ENCODE measurements around the gene C4BPA.

Gene C4BPA

DNA sequence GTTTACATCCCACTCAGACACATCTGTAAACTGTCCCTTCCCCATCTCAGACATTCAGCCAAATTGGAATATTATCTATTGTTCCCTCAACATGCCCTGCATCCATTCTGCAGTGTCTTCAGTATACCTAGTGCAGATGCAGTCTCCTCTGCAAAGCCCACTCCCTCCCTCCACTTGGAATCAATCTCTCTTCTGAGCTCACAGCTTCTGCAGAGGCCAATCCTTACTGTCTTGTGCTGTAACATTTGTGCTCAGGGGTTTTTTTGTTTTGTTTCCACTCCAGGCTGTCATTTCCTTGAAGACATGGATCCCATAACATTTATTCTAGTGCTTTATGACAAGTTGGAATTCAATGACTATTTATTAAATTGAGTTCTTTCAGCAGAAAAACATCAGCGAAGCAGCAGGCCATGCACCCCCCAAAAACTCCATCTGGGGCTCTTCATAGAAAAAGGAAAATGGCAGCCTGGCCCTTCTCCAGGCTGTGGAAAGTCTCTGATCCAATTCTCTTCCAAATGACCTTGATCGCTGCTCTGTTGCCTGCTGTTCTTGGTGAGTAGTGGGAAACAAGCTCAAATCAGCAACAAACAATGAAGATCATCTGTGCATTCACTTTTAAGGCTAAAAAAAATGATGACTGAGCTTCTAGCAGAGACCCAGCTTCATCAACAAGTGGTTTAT lies 8.7 kb downstream of the C4BPA start:
- no peak for DNase-seq (ENCODE audit: low read depth in 3 of 3, low spot score in 1 of 3)

DNA sequence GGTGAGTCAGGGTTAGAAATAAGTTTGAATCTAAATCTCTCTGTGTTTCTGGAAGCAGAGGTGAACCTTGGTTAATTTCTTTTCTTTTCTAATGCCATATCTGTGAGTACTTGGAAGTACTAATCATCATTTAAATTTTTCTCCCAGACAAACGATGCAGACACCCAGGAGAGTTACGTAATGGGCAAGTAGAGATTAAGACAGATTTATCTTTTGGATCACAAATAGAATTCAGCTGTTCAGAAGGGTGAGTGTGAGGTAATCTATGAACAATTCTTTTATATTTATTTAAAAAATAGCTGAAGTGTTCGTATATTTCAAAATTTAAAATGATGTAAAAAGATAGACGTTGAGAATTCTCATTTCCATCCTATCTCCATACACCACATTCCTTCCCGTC lies 11.2 kb downstream of the C4BPA start:
- no peak for DNase-seq (ENCODE audit: low read depth in 3 of 3, low spot score in 1 of 3)

GRCh38 chr1:207124389-207124788 lies 20.4 kb downstream of the C4BPA start:
- DNase-seq (ENCODE audit: low read depth in 3 of 3, low spot score in 1 of 3): no peak

DNA sequence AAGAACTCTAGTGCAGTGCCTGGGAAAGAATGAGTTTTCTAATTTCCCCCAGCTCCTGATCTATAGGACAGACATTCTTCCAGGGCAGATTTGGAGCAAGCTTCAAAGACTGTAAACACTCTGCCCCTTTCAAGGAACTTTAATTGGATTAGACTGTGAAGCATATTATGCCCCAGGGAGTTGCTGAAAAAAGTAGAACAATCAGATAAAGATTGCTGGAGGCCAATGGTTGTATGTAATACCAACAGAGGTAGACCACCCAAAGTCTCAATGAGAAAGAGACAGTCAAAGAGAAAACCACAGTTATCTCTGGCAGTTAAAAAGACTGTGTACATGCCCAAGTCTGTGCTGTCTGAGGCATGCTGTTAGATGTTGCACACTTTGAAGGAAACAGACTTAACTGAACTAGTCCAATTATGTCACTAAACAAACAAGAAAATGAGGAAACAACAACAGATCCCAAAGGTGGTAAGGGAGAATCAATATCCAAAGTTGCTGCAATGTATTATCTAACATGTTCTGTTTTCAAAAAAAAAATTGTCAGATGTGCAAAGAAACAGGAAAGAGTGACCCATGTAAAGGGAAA lies 24.4 kb downstream of the C4BPA start:
- DNase-seq (ENCODE audit: low read depth in 3 of 3, low spot score in 1 of 3): no peak

DNA sequence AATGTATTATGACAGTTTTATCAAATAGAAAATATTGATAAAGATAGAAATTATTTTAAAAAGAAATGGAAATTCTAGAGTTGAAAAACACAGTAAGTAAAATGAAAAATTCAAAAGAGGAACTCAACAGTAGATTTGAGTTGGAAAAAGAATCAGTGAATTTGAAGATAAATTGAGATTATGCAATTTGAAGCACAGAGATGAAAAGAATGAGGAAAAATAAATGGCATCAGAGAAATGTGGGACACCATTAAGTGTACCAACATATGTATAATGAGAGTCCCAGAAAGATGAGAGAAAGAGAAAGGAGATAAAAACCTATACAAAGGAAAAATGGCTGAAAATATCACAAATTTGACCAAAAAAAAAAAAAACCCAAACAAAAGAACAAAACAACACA lies 25.0 kb downstream of the C4BPA start:
- no peak for DNase-seq (ENCODE audit: low read depth in 3 of 3, low spot score in 1 of 3)

DNA sequence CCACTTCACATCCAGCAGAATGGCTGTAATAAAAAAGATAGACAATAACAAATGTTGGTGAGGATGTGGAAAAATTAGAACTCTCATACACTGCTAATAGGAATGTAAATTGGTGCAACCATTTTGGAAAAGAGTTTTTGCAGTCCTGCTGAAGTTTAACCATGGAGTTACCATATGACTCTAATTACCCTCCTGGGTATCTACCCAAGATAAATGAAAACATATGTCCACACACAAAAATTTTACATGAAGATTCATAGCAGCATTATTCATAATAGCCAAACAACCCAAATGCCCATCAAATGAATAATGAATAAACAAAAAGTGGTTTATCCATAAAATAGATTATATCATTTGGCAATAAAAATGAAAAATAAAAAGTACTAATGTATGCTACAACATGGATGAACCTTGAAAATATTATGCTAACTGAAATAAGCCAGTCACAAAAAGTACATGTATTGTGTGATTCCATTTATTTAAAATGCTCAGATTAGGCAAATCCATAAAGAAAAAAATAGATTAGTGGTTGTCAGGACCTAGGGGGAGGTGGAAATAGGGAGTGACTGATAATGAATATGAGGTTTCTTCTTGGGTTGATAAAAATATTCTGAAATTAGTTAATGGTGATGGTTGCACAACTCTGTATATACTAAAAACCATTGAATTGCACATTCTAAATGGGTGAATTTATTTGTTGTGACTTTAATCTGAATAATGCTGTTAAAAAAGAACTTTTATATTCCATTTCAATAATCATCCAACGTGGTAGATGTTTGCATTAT lies 26.4 kb downstream of the C4BPA start:
- no peak for DNase-seq (ENCODE audit: low read depth in 3 of 3, low spot score in 1 of 3)

DNA sequence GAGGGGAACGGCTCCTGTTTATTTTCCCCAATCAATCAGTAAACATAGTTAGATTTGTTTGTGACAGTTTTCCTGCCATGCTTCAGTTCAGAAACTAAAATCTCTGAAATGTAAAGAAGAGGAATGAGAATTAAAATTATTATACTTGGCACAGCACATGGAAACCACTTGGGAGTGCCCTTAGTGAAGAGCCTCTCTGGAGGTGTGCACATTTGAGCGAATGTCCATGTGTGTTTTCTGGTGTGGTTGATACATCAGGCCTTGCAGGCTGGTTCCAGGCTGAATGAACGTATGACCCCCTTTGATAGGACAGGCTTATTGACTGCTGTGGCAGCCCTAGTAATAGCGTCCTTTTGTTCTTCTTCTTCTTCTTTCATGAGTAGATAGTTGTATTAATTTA lies 27.1 kb downstream of the C4BPA start:
- DNase-seq (ENCODE audit: low read depth in 3 of 3, low spot score in 1 of 3): no peak

GRCh38 chr1:207134581-207134980 lies 30.5 kb downstream of the C4BPA start:
- no peak for DNase-seq (ENCODE audit: low read depth in 3 of 3, low spot score in 1 of 3)

- DNase-seq (ENCODE audit: low read depth in 3 of 3, low spot score in 1 of 3): no peak
Measured at GRCh38 chr1:207139616-207140015, 35.6 kb downstream of the C4BPA start.

- no peak for DNase-seq (ENCODE audit: low read depth in 3 of 3, low spot score in 1 of 3)
Measured at GRCh38 chr1:207140536-207140935, 36.5 kb downstream of the C4BPA start.

DNA sequence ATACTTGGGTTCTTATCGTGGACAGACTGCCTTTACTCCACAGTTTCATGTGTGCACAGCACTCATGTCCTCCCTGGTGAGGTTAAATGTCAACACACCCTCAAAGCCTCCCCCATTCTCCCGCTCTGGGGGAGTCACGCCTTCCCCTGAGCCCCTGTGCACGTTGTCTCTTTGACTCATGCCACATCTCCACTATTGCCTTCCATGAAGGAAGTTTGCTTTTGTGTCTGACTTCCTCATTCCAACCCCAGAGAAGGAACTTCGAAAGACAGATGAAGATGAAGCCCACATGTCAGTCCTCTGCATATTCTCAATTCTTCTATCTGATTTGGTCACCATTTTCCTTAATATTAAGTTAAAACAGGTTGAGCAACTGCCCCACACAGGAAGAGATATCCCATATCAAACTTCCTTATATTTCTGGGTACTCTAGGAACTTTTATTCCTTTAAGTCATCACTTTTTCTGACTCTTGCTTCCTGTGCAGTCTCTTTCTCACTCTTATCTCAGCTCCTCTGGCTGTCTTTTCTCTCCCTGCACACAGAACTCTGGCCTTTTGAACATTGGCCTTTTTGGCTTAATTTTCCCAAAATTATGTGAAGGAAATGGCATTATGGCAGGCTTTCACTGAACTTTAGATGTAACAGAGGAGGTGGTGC lies 41.5 kb downstream of the C4BPA start:
- DNase-seq (ENCODE audit: low read depth in 3 of 3, low spot score in 1 of 3): no peak

- no peak for DNase-seq (ENCODE audit: low read depth in 3 of 3, low spot score in 1 of 3)
Measured at GRCh38 chr1:207151920-207152319, 47.9 kb downstream of the C4BPA start.

GRCh38 chr1:207152792-207153468 lies 48.9 kb downstream of the C4BPA start:
- DNase-seq (ENCODE audit: low read depth in 3 of 3, low spot score in 1 of 3): no peak

GRCh38 chr1:207155028-207155427 lies 51.0 kb downstream of the C4BPA start:
- DNase-seq (ENCODE audit: low read depth in 3 of 3, low spot score in 1 of 3): no peak

GRCh38 chr1:207156095-207156494 lies 52.1 kb downstream of the C4BPA start:
- no peak for DNase-seq (ENCODE audit: low read depth in 3 of 3, low spot score in 1 of 3)

DNA sequence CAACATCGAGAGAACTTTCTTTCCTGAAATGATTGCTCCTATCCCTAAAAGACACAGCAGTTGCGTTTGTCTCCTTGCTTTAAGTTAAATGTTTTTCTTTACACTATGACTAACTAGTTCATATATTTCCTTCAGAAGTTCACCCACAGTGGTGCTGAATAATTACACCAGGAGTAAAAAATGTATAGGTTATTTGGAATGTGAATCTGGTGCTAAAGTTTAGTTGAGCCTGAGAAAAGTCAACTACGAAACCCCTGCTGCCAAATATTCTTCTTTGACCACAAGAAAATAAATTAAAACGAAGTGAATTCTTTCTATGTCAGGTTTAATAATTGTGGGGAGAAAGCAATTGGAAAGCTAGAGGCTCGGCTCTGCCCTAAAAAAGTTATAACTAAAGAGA lies 52.8 kb downstream of the C4BPA start:
- DNase-seq (ENCODE audit: low read depth in 3 of 3, low spot score in 1 of 3): no peak

DNA sequence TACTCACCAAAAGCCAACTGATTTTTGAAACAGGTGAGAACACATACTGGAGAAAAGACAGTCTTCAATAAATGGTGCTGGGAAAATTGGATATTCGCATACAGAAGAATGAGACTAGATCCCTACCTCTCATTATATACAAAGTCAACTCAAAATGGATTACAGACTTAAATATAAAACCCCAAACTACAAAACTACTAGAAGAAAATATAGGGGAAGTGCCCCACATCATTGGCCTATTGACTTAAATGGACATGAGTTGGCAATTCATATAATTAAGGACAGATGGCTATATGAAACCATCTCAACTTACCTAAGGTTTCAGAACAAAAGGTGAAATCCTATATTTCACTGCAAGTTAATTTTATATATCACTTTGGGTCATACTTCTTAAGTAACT lies 60.1 kb downstream of the C4BPA start:
- no peak for DNase-seq (ENCODE audit: low read depth in 3 of 3, low spot score in 1 of 3)

- DNase-seq (ENCODE audit: low read depth in 3 of 3, low spot score in 1 of 3): no peak
Measured at GRCh38 chr1:207172321-207172720, 68.3 kb downstream of the C4BPA start.

GRCh38 chr1:207172885-207173284 lies 68.9 kb downstream of the C4BPA start:
- no peak for DNase-seq (ENCODE audit: low read depth in 3 of 3, low spot score in 1 of 3)

DNA sequence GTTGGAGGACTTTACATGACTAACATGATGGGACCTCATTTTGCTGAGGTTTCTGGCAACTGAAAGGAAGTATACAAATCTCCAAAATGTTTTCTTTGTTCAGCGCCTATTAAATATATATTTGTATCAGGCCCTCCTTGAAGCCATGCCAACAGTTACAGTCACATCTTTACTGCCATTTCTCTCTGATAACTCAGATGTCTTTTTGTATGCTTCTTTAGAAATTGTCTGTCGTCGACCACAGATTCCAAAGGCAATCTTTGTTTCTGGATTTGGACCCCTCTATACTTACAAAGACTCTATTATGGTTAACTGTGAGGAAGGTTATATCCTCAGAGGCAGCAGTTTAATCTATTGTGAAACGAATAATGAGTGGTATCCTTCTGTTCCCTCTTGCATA lies 69.4 kb downstream of the C4BPA start:
- no peak for DNase-seq (ENCODE audit: low read depth in 3 of 3, low spot score in 1 of 3)

DNA sequence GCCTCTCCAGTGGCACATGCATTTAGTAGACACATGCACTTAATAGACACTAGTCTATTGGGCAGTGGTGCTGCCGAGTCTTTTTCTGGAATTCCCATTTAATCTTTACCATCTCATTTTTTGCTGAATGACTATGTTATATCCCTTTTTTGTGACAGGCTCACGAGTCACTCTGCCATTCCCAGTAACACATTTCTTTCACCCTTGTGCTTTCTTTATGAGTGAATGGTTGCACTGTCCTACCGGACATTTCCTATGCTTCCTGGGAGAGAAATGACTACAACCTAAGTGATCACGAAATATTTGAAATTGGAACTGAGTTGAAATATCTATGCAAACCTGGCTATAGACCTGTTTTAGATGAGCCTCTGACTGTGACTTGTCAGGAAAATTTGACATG lies 70.9 kb downstream of the C4BPA start:
- DNase-seq (ENCODE audit: low read depth in 3 of 3, low spot score in 1 of 3): no peak
